Measurements from ENCODE around the gene ITSN2. TPM values are rescaled to one million over a fixed set of nuclear protein-coding genes. Genes with fewer than 3 reads are reported as not detected.

Gene ITSN2
- total RNA-seq, 1 donor from 2014 or later = 28.6 TPM

DNA sequence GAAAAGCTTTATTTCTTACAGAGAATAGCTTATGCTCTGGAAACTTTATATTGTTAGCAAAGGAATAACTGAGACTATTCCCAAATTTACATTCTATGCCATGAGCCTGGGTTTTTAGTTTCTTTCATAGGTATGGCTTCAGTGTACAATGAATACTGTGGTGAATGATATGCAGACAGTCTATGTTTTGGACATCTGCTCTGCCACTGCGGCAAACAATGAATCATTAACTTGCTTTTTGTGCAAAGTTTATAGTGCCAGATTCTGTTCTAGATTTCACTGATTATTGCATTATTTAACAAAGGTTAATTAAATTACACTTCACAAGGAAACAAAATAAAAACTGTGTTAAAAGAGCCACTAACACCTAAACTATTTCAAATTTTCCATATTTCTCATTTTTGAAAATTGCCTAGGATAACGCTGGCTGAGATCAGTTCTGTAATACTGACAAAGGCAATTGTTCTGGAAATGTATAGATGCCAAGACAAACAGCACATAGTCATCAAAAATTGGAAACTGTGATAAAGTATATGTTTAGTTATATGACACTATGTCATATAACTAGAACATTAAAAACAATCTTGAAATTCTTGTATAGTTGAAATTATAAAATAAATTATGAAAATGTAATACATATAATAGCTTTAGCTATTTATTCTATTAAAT lies 74.7 kb downstream of the ITSN2 start:
- peaks cover 17% of the 10 kb centered on the region for H3K36me3 Mint-ChIP-seq (ENCODE audit: low read depth)
- H3K9me3 Mint-ChIP-seq (ENCODE audit: low read depth) = no peaks in the 10 kb centered on the region
- H3K4me1 Mint-ChIP-seq (ENCODE audit: low read depth) = no peaks in the 10 kb centered on the region
- H3K4me3 Mint-ChIP-seq (ENCODE audit: unreplicated experiment) = no peak overlapping the region
- no peak for TF ChIP-seq CTCF (IDR thresholded peaks at IDR 0.05)
- no peaks in the 10 kb centered on the region for H3K27me3 Mint-ChIP-seq (ENCODE audit: low read depth)
- no peak for DNase-seq (ENCODE audit: low spot score)
- no peak overlapping the region for H3K27ac Mint-ChIP-seq (ENCODE audit: unreplicated experiment)

DNA sequence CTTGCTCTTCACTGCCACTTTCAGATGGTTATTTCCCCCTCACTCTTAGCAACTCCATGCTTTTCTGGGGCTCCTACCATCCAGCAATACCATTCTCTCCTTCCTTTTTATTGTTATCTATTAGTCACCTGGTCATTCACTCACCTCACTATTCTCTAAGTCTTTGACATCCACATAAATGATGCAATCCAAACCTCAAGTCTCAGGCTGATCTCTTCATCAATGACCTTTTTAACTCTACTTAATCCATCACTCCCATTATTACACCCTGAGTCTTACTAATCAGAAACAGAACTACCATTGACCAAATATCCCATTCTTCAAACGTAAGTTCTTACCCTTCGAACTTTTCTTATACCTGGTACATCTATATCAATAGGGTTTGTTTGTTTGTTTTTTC lies 79.7 kb downstream of the ITSN2 start:
- Mint-ChIP-seq H3K27me3 (ENCODE audit: low read depth) (no peaks in the 10 kb centered on the region), H3K4me1 (ENCODE audit: low read depth) (no peaks in the 10 kb centered on the region), H3K27ac (ENCODE audit: unreplicated experiment) (no peak overlapping the region), H3K9me3 (ENCODE audit: low read depth) (no peaks in the 10 kb centered on the region), H3K36me3 (ENCODE audit: low read depth) (peaks cover 5% of the 10 kb centered on the region), H3K4me3 (ENCODE audit: unreplicated experiment) (no peak overlapping the region)
- DNase-seq (ENCODE audit: low spot score) = no peak
- no peak for TF ChIP-seq CTCF (IDR thresholded peaks at IDR 0.05)

DNA sequence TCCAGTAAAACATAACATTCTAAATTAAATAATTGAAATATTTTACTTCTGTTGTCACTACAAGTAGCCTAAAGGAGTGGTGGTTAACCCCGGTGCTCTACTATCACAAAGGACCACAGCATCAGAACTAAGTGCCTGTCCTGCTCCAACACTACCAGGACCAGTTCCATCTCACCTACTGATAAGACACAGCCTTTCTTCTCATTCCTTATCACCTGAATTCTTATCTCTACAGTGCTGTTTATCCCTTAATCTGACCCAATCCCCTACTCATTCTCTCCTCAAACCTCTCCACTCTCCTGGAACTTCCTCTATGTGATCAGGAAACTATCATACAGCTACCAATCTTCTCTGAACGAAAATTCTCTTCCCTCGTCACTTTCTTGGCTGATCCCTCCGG lies 80.2 kb downstream of the ITSN2 start:
- TF ChIP-seq CTCF (IDR thresholded peaks at IDR 0.05) = no peak
- no peaks in the 10 kb centered on the region for H3K27me3 Mint-ChIP-seq (ENCODE audit: low read depth)
- H3K27ac Mint-ChIP-seq (ENCODE audit: unreplicated experiment) = no peak overlapping the region
- H3K9me3 Mint-ChIP-seq (ENCODE audit: low read depth) = no peaks in the 10 kb centered on the region
- peaks cover 3% of the 10 kb centered on the region for H3K36me3 Mint-ChIP-seq (ENCODE audit: low read depth)
- no peak for DNase-seq (ENCODE audit: low spot score)
- H3K4me3 Mint-ChIP-seq (ENCODE audit: unreplicated experiment) = no peak overlapping the region
- H3K4me1 Mint-ChIP-seq (ENCODE audit: low read depth) = no peaks in the 10 kb centered on the region

DNA sequence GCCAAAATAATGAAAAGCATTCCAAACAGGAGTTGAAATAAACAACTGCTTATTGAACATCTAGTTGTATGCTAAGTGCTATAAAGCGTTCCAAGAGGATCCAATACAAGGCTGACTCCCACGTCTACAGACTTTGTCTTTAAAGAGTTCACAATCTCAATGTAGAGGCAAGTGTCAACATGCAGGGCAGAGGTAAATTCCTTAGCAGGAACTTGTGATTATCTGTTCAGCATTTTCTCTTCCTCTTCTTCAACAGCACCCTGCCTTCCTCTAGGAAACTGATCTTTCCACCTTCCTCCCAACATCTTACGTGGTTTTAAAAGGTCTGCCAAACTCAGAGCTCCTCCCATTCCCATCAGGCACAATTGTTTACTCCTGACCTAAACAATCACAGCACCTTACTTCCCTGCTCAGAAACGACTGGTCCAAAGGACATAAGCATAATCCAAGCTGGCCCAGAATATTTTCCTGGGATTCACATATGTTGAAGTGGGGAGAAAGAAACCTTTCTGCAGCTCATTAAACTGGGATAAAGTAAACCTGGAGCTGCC lies 83.9 kb downstream of the ITSN2 start:
- Mint-ChIP-seq H3K4me3 (ENCODE audit: unreplicated experiment) (no peak overlapping the region), H3K9me3 (ENCODE audit: low read depth) (no peaks in the 10 kb centered on the region)
- DNase-seq (ENCODE audit: low spot score) = no peak

DNA sequence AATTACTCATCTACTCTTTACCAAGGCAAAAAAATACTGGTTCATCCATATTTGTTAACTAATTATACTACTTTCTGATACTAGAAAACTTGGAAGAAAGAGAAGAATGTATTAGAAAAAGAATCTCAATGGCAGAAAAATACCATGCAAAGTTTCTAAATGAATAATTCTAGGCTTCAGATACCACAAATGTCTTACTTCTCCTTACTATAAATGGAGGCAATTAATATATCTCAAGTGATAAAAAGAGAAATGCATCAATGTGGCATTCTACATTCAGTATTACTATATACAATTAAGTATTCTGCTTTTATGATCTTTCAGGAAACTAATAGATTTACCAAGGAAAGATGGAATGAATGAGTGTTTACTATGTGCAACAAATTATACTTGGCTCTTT lies 85.5 kb downstream of the ITSN2 start:
- Mint-ChIP-seq H3K27ac (ENCODE audit: unreplicated experiment) (no peak overlapping the region), H3K4me3 (ENCODE audit: unreplicated experiment) (no peak overlapping the region), H3K4me1 (ENCODE audit: low read depth) (no peaks in the 10 kb centered on the region), H3K27me3 (ENCODE audit: low read depth) (no peaks in the 10 kb centered on the region), H3K9me3 (ENCODE audit: low read depth) (no peaks in the 10 kb centered on the region), H3K36me3 (ENCODE audit: low read depth) (peaks cover 19% of the 10 kb centered on the region)
- no peak for DNase-seq (ENCODE audit: low spot score)
- TF ChIP-seq CTCF (IDR thresholded peaks at IDR 0.05) = no peak

More for the DNA sequence above, 83.9 kb downstream of the ITSN2 start:
- Mint-ChIP-seq H3K27ac (ENCODE audit: unreplicated experiment) (no peak overlapping the region), H3K36me3 (ENCODE audit: low read depth) (peaks cover 9% of the 10 kb centered on the region), H3K27me3 (ENCODE audit: low read depth) (no peaks in the 10 kb centered on the region), H3K4me1 (ENCODE audit: low read depth) (no peaks in the 10 kb centered on the region)
- no peak for TF ChIP-seq CTCF (IDR thresholded peaks at IDR 0.05)

All from chondrocyte (in vitro differentiated cells).